ENCODE data around the gene OR51B5.

GRCh38 chr11:5383576-5383975 lies 40.3 kb upstream of the OR51B5 start, which contains the start of gene OR51M1:
- TF ChIP-seq CTCF (IDR thresholded peaks at IDR 0.05) (no peak), POLR2A (IDR thresholded peaks at IDR 0.05) (no peak)

Measured in body of pancreas (tissue), 4 donors.